OCI-LY1 (cell line): Measurements from ENCODE around the gene CEND1.

Source experiments
- EZH2 ChIP-seq: fragments of 200-600 bp; sonication (generic), shearing (Covaris generic); IDR thresholded peaks from 2 replicates; pipeline ENCODE4 v1.8.0; 2017; ENCODE audit warnings: borderline replicate concordance, mixed run types, mild to moderate bottlenecking, antibody characterized with exemption, low read length, moderate library complexity, mixed read lengths
- TF ChIP-seq, protein P1 (sequence below): fragments of 200-600 bp; sonication (generic), shearing (Covaris generic); IDR thresholded peaks from 2 replicates; pipeline ENCODE4 v1.5.1; 2017; ENCODE audit warnings: mild to moderate bottlenecking, antibody characterized with exemption, low read length, moderate library complexity, mixed read lengths

GRCh38 chr11:820655-821511 is 31.0 kb upstream of the CEND1 start:
- TF ChIP-seq, protein P1, sequence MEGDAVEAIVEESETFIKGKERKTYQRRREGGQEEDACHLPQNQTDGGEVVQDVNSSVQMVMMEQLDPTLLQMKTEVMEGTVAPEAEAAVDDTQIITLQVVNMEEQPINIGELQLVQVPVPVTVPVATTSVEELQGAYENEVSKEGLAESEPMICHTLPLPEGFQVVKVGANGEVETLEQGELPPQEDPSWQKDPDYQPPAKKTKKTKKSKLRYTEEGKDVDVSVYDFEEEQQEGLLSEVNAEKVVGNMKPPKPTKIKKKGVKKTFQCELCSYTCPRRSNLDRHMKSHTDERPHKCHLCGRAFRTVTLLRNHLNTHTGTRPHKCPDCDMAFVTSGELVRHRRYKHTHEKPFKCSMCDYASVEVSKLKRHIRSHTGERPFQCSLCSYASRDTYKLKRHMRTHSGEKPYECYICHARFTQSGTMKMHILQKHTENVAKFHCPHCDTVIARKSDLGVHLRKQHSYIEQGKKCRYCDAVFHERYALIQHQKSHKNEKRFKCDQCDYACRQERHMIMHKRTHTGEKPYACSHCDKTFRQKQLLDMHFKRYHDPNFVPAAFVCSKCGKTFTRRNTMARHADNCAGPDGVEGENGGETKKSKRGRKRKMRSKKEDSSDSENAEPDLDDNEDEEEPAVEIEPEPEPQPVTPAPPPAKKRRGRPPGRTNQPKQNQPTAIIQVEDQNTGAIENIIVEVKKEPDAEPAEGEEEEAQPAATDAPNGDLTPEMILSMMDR = no peak
- no peak for TF ChIP-seq EZH2
